ENCODE data around the gene MLLT6.

DNA sequence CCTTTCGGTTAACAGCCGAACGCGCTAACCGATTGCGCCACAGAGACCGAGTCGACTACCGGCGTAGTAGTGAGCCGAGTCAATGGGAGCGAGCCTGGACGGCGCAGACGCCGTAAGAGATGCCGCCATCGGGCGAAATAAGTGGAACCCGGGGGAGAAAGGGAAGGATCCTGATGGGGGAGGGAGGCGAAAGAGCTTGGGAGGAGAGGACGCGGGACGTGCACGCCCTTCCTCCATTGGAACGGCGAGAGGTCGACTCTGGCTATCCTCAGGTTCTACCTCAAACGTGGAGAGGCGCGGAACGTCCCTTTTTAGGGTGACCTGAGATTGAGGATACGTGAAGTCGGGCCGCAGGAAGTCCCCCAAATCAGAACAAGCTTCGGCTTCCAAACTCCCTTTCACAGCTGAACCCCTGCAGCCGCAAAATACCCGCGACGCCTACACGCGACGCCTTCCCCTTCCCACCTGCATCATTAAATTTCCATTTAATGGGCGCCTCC is 46.8 kb downstream of the MLLT6 start:
- TF ChIP-seq EZH2phosphoT487 (IDR thresholded peaks at IDR 0.05; ENCODE audit: borderline replicate concordance, low read length) (no peak), EZH2 (IDR thresholded peaks at IDR 0.05; ENCODE audit: low read length, unreplicated experiment) (no peak)
- TF ChIP-seq, protein P1, sequence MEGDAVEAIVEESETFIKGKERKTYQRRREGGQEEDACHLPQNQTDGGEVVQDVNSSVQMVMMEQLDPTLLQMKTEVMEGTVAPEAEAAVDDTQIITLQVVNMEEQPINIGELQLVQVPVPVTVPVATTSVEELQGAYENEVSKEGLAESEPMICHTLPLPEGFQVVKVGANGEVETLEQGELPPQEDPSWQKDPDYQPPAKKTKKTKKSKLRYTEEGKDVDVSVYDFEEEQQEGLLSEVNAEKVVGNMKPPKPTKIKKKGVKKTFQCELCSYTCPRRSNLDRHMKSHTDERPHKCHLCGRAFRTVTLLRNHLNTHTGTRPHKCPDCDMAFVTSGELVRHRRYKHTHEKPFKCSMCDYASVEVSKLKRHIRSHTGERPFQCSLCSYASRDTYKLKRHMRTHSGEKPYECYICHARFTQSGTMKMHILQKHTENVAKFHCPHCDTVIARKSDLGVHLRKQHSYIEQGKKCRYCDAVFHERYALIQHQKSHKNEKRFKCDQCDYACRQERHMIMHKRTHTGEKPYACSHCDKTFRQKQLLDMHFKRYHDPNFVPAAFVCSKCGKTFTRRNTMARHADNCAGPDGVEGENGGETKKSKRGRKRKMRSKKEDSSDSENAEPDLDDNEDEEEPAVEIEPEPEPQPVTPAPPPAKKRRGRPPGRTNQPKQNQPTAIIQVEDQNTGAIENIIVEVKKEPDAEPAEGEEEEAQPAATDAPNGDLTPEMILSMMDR (conservative IDR thresholded peaks at IDR 0.05; ENCODE audit: low read depth, low read length), result no peak
